Activated T-helper 1 cell treated with anti-CD3 and anti-CD28 coated beads, Interleukin-12 subunit alpha, Interleukin-12 subunit beta, Interleukin-2, Interleukin-4 antibody, amounts not matched to agents 30 ng/mL and 10 ng/mL and 1 ng/mL, durations not matched to agents 14 hours and 24 hours and 36 hours (primary cell): Measurements from ENCODE around the gene PPM1B. TPM values are rescaled to one million over a fixed set of nuclear protein-coding genes. Genes with fewer than 3 reads are reported as not detected.

Source experiments
- DNase-seq: peaks from one replicate; pipeline ENCODE4 v3.0.0; 2021; ENCODE audit warnings: low spot score
- H3K27ac Mint-ChIP-seq: one replicate; pipeline ENCODE4 v1.8.0; 2021; ENCODE audit warnings: mild to moderate bottlenecking, mixed read lengths
- H3K27me3 Mint-ChIP-seq: one replicate; pipeline ENCODE4 v1.8.0; 2022; ENCODE audit warnings: mild to moderate bottlenecking, moderate library complexity, mixed read lengths; ENCODE audit not compliant: insufficient read depth
- H3K36me3 Mint-ChIP-seq: one replicate; pipeline ENCODE4 v1.8.0; 2021; ENCODE audit warnings: low read depth, mixed read lengths
- H3K4me1 Mint-ChIP-seq: one replicate; pipeline ENCODE4 v1.8.0; 2021; ENCODE audit warnings: low read depth, mixed read lengths
- H3K4me3 Mint-ChIP-seq: one replicate; pipeline ENCODE4 v1.8.0; 2021; ENCODE audit warnings: mild to moderate bottlenecking, moderate library complexity, mixed read lengths
- H3K9me3 Mint-ChIP-seq: one replicate; pipeline ENCODE4 v1.8.0; 2021; ENCODE audit warnings: mixed read lengths
- intact Hi-C: fragments of 100-400 bp; cut with micrococcal nuclease; formaldehyde crosslinking; loops from one replicate; pipeline ENCODE4 v1.15.1; 2024
- total RNA-seq: library from RNA; stranded (reverse); gene quantifications from 2 replicates; pipeline ENCODE4 v1.2.3, GENCODE V29; 2022

The PPM1B gene
- total RNA-seq, 1 donor from 2014 or later, result 42.2 TPM

GRCh38 chr2:44137048-44137447, 31.6 kb upstream of the PPM1B start:
- peaks cover 17% of the 10 kb centered on the region for H3K27me3 Mint-ChIP-seq
- no peaks in the 10 kb centered on the region for H3K36me3 Mint-ChIP-seq
- no peaks in the 10 kb centered on the region for H3K9me3 Mint-ChIP-seq
- no peak for DNase-seq
- no peaks in the 10 kb centered on the region for H3K4me1 Mint-ChIP-seq
- H3K27ac Mint-ChIP-seq, result no peak overlapping the region
- H3K4me3 Mint-ChIP-seq, result no peak overlapping the region
- intact Hi-C loops, result no loop called here

GRCh38 chr2:44137872-44138551, 30.7 kb upstream of the PPM1B start:
- Mint-ChIP-seq H3K4me3 (no peak overlapping the region), H3K9me3 (no peaks in the 10 kb centered on the region), H3K27ac (no peak overlapping the region), H3K36me3 (no peaks in the 10 kb centered on the region), H3K27me3 (peaks cover 18% of the 10 kb centered on the region), H3K4me1 (no peaks in the 10 kb centered on the region)
- intact Hi-C loops, result no loop called here
- no peak for DNase-seq

- no peak for DNase-seq
- intact Hi-C loops, result no loop called here
- no peaks in the 10 kb centered on the region for H3K4me1 Mint-ChIP-seq
- no peaks in the 10 kb centered on the region for H3K9me3 Mint-ChIP-seq
- H3K27ac Mint-ChIP-seq, result no peak overlapping the region
- H3K36me3 Mint-ChIP-seq, result no peaks in the 10 kb centered on the region
- no peak overlapping the region for H3K4me3 Mint-ChIP-seq
- peaks cover 17% of the 10 kb centered on the region for H3K27me3 Mint-ChIP-seq
Observed at GRCh38 chr2:44139741-44140140, 28.9 kb upstream of the PPM1B start.

GRCh38 chr2:44142306-44142705, 26.4 kb upstream of the PPM1B start:
- H3K4me3 Mint-ChIP-seq, result no peak overlapping the region
- no peaks in the 10 kb centered on the region for H3K9me3 Mint-ChIP-seq
- H3K36me3 Mint-ChIP-seq, result no peaks in the 10 kb centered on the region
- H3K4me1 Mint-ChIP-seq, result no peaks in the 10 kb centered on the region
- intact Hi-C loops, result no loop called here
- H3K27me3 Mint-ChIP-seq, result peaks cover 11% of the 10 kb centered on the region
- DNase-seq, result no peak
- H3K27ac Mint-ChIP-seq, result no peak overlapping the region

GRCh38 chr2:44143701-44144100, 25.0 kb upstream of the PPM1B start:
- Mint-ChIP-seq H3K4me3 (no peak overlapping the region), H3K36me3 (no peaks in the 10 kb centered on the region), H3K9me3 (no peaks in the 10 kb centered on the region), H3K4me1 (no peaks in the 10 kb centered on the region), H3K27me3 (peaks cover 13% of the 10 kb centered on the region), H3K27ac (no peak overlapping the region)
- DNase-seq, result no peak
- intact Hi-C loops, result no loop called here

- no peaks in the 10 kb centered on the region for H3K4me1 Mint-ChIP-seq
- no peaks in the 10 kb centered on the region for H3K36me3 Mint-ChIP-seq
Observed at GRCh38 chr2:44148999-44149398, 19.7 kb upstream of the PPM1B start.

GRCh38 chr2:44150473-44150872, 18.2 kb upstream of the PPM1B start:
- no peaks in the 10 kb centered on the region for H3K4me1 Mint-ChIP-seq
- no peaks in the 10 kb centered on the region for H3K36me3 Mint-ChIP-seq
- H3K4me3 Mint-ChIP-seq, result no peak overlapping the region
- H3K9me3 Mint-ChIP-seq, result no peaks in the 10 kb centered on the region
- H3K27me3 Mint-ChIP-seq, result peaks cover 11% of the 10 kb centered on the region
- H3K27ac Mint-ChIP-seq, result no peak overlapping the region
- no peak for DNase-seq
- intact Hi-C loops, result no loop called here

More at GRCh38 chr2:44148999-44149398, 19.7 kb upstream of the PPM1B start:
- Mint-ChIP-seq H3K9me3 (no peaks in the 10 kb centered on the region), H3K4me3 (no peak overlapping the region), H3K27me3 (peaks cover 11% of the 10 kb centered on the region), H3K27ac (no peak overlapping the region)
- DNase-seq, result no peak
- intact Hi-C loops, result no loop called here

- H3K27me3 Mint-ChIP-seq, result peaks cover 13% of the 10 kb centered on the region
- no peaks in the 10 kb centered on the region for H3K36me3 Mint-ChIP-seq
- no peaks in the 10 kb centered on the region for H3K4me1 Mint-ChIP-seq
- no peak for DNase-seq
- H3K9me3 Mint-ChIP-seq, result no peaks in the 10 kb centered on the region
- H3K27ac Mint-ChIP-seq, result no peak overlapping the region
- intact Hi-C loops, result no loop called here
- no peak overlapping the region for H3K4me3 Mint-ChIP-seq
Observed at GRCh38 chr2:44152865-44153669, 15.6 kb upstream of the PPM1B start.

GRCh38 chr2:44155666-44156446, 12.8 kb upstream of the PPM1B start:
- no peaks in the 10 kb centered on the region for H3K4me1 Mint-ChIP-seq
- no peak overlapping the region for H3K27ac Mint-ChIP-seq
- DNase-seq, result no peak
- H3K9me3 Mint-ChIP-seq, result no peaks in the 10 kb centered on the region
- peaks cover 4% of the 10 kb centered on the region for H3K27me3 Mint-ChIP-seq
- intact Hi-C loops, result no loop called here
- H3K4me3 Mint-ChIP-seq, result no peak overlapping the region
- H3K36me3 Mint-ChIP-seq, result no peaks in the 10 kb centered on the region

- no peak overlapping the region for H3K27ac Mint-ChIP-seq
- H3K4me1 Mint-ChIP-seq, result peaks cover 11% of the 10 kb centered on the region
- H3K27me3 Mint-ChIP-seq, result peaks cover 12% of the 10 kb centered on the region
- intact Hi-C loops, result no loop called here
- H3K36me3 Mint-ChIP-seq, result no peaks in the 10 kb centered on the region
- H3K4me3 Mint-ChIP-seq, result no peak overlapping the region
- no peak for DNase-seq
- no peaks in the 10 kb centered on the region for H3K9me3 Mint-ChIP-seq
Observed at GRCh38 chr2:44163777-44164176, 4.9 kb upstream of the PPM1B start.

- H3K4me1 Mint-ChIP-seq, result peaks cover 12% of the 10 kb centered on the region
- H3K27me3 Mint-ChIP-seq, result peaks cover 12% of the 10 kb centered on the region
- no peak for DNase-seq
- H3K4me3 Mint-ChIP-seq, result no peak overlapping the region
- intact Hi-C loops, result loop anchor here (5.0 kb wide), 1 partner anchor 1448 kb away; the partner anchor contains the start of gene SRBD1
- H3K27ac Mint-ChIP-seq, result no peak overlapping the region
- H3K36me3 Mint-ChIP-seq, result peaks cover 2% of the 10 kb centered on the region
- H3K9me3 Mint-ChIP-seq, result no peaks in the 10 kb centered on the region
Observed at GRCh38 chr2:44164617-44165016, 4.1 kb upstream of the PPM1B start.

- peaks cover 12% of the 10 kb centered on the region for H3K27me3 Mint-ChIP-seq
- H3K27ac Mint-ChIP-seq, result no peak overlapping the region
- intact Hi-C loops, result loop anchor here (5.0 kb wide), 1 partner anchor 1446 kb away; the partner anchor contains the start of gene SRBD1
Observed at GRCh38 chr2:44166096-44166495, 2.6 kb upstream of the PPM1B start.

More at GRCh38 chr2:44166096-44166495, 2.6 kb upstream of the PPM1B start:
- H3K4me1 Mint-ChIP-seq, result peaks cover 27% of the 10 kb centered on the region
- no peaks in the 10 kb centered on the region for H3K9me3 Mint-ChIP-seq
- H3K36me3 Mint-ChIP-seq, result peaks cover 5% of the 10 kb centered on the region
- H3K4me3 Mint-ChIP-seq, result no peak overlapping the region
- DNase-seq, result no peak
